Heart right ventricle (tissue), 16 donors: Measurements from ENCODE around the gene MLC1. TPM values are rescaled to one million over a fixed set of nuclear protein-coding genes. Genes with fewer than 3 reads are reported as not detected.

ENCODE experiments used
- ATAC-seq, 8 donors: fragments of 200-7000 bp; cut with Tn5 transposase; one replicate each; pipeline ENCODE4 v1.9.1; 2020; ENCODE audit warnings: mild to moderate bottlenecking in 8 of 8, moderate library complexity in 8 of 8, moderate number of reproducible peaks in 1 of 8
- DNase-seq, 2 donors: peaks; one replicate each; pipeline ENCODE4 v3.0.0-alpha.2; 2020
- H3K27ac ChIP-seq, 10 donors: fragments of 200-600 bp; sonication (generic) in 2 of 10; one replicate each; pipeline versions ENCODE4 v1.5.0 to v1.8.0; 2020 to 2022; ENCODE audit warnings: mild to moderate bottlenecking in 3 of 10
- H3K27me3 ChIP-seq, 7 donors: fragments of 200-600 bp; one replicate each; pipeline ENCODE4 v1.8.0; 2021 to 2022; ENCODE audit warnings: mild to moderate bottlenecking in 2 of 7
- H3K36me3 ChIP-seq, 9 donors: fragments of 200-600 bp; sonication (generic) in 1 of 9; one replicate each; pipeline versions ENCODE4 v1.5.0 to v1.8.0; 2020 to 2022; ENCODE audit warnings: mild to moderate bottlenecking in 2 of 9
- H3K4me1 ChIP-seq, 9 donors: fragments of 200-600 bp; sonication (generic) in 1 of 9; one replicate each; pipeline versions ENCODE4 v1.5.0 to v1.8.0; 2020 to 2022; ENCODE audit warnings: mild to moderate bottlenecking in 4 of 9
- H3K4me3 ChIP-seq, 10 donors: fragments of 200-600 bp; sonication (generic) in 2 of 10; one replicate each; pipeline versions ENCODE4 v1.5.0 to v1.8.0; 2020 to 2022; ENCODE audit warnings: mild to moderate bottlenecking in 7 of 10, moderate library complexity in 2 of 10
- H3K9me3 ChIP-seq, 11 donors: fragments of 200-600 bp in 10 of 11; sonication (generic) in 2 of 11; one replicate each; pipeline versions ENCODE4 v1.5.0 to v1.8.0; 2013 to 2022; ENCODE audit warnings: mild to moderate bottlenecking in 2 of 11, control low read depth in 1 of 11, moderate library complexity in 1 of 11
- WGBS, 2 donors: extraction: QIAGEN DNeasy Blood & Tissue Kit; methylation state at CpG; one replicate each; pipeline ENCODE4 v1.1.7; 2013; ENCODE audit warnings: inconsistent platforms in 1 of 2; 5-methylcytosine and 5-hydroxymethylcytosine counted together
- intact Hi-C, 10 donors: fragments of 100-400 bp; cut with DNase I; formaldehyde crosslinking; loops; one replicate each; pipeline versions ENCODE4 v1.11.1 to v1.14.2; 2022
- polyA plus RNA-seq, 2 donors: library from polyadenylated mRNA; stranded (reverse); fragments of 200-250 nt; gene quantifications; one replicate each; pipeline ENCODE4 v1.2.3, GENCODE V29; 2013
- total RNA-seq, 10 donors: library from RNA; stranded (reverse); fragmentation: NEBNext Ultra II Directional in 3 of 10; extraction: Animal tissue kit (Norgen Biotek cat#: 25700) in 3 of 10; gene quantifications; one replicate each; pipeline versions ENCODE4 v1.2.1 to v1.2.4, GENCODE V29; 2021 to 2023
- TF ChIP-seq, protein P1 (sequence below), 9 donors: fragments of 200-600 bp; sonication (generic) in 2 of 9; IDR thresholded peaks; one replicate each; pipeline versions ENCODE4 v1.5.0 to v1.8.0; 2021 to 2022; ENCODE audit warnings: antibody characterized with exemption in 9 of 9, mild to moderate bottlenecking in 5 of 9, moderate library complexity in 1 of 9
- donor health status: Arrhythmogenic right ventricular cardiomyopathy.
- donor health status: ischemic (EF 13 %, LVEDD 7.1; RV severe dilation, severe dysfunction).
- donor health status: healthy with polysubstance abuse.
- donor health status: DM: no; HTN: yes; CAD: no.
- donor health status: DM: no; HTN: no; CAD: no.
- donor health status: ischemic (EF 25% LVEDD 6.9; RV normal size, moderate dysfunction).
- donor health status: ischemic (EF 25% LVEDD 5.7; RV mildly dilated, moderate dysfunction).
- donor health status: healthy.
- donor health status: DM: yes; HTN: yes; CAD: no.
- donor health status: Ischemic cardiomyopathy.
- donor health status: ischemic (EF 35%, LVEDD 5.7; RV mildly dilated, moderate dysfunction).
- donor health status: nonischemic (EF 11% LVEDD 7.7; RV severe dilation, severe dysfunction).
- donor health status: DM: yes; HTN: yes; CAD: no.
- donor health status: PGD.
- donor health status: ischemic (EF 29% LVEDD 5.4; RV normal size, mild dysfunction).
- donor health status: nonischemic (EF 23%, LVEDD 6.1; RV moderate dilation, normal function).

MLC1 gene
- total and polyA plus RNA-seq, 12 donors, result 0.03 to 1.6 (median 0.22) TPM; not detected in 4

DNA sequence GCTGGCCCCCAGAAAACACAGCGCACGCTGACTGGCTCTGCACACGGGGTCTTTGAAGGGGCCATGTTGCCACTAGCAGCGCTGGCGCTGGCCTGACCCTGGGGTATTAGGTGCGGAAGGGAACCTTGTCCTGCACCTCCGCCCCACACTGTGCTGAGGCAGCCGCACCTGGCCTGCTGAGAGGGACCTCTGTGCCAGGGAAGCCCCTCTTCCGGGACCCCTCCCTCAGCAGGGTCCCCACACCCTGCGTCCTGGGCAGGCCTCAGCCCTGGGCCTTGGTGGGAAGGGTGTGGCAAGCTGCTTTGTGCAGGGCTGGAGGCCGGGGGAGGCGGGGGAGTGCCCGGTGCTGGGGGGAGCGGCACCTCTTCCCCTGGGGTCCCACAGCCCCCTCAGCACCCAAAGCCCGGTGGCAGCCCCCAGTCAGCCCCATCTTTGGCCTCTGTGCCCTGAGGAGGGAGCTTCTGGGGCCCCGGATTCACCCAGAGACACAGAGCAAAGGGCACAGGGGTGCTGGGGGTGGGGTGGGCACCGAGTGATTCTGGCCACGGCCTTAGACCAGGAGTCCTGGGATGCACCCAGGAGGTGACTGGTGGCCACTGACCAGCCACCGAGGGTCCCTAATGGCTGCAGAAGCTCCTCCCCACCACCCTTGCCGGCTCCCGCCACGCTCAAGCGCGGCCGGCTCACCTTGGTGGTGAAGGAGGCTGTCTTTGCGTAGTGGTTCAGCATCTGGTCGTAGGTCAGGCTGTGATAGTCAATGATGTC, 38.6 kb downstream of the MLC1 start:
- no peaks in the 10 kb centered on the region for H3K4me1 ChIP-seq
- intact Hi-C loops, result no loop called here
- TF ChIP-seq, protein P1, sequence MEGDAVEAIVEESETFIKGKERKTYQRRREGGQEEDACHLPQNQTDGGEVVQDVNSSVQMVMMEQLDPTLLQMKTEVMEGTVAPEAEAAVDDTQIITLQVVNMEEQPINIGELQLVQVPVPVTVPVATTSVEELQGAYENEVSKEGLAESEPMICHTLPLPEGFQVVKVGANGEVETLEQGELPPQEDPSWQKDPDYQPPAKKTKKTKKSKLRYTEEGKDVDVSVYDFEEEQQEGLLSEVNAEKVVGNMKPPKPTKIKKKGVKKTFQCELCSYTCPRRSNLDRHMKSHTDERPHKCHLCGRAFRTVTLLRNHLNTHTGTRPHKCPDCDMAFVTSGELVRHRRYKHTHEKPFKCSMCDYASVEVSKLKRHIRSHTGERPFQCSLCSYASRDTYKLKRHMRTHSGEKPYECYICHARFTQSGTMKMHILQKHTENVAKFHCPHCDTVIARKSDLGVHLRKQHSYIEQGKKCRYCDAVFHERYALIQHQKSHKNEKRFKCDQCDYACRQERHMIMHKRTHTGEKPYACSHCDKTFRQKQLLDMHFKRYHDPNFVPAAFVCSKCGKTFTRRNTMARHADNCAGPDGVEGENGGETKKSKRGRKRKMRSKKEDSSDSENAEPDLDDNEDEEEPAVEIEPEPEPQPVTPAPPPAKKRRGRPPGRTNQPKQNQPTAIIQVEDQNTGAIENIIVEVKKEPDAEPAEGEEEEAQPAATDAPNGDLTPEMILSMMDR (IDR thresholded peaks at IDR 0.05), result no peak
- H3K9me3 ChIP-seq, result peaks cover 0 to 4% (median 0%) of the 10 kb centered on the region in 11 donors
- no peak overlapping the region for H3K27ac ChIP-seq
- DNase-seq (no peak), ATAC-seq (peak in 2 of 8 donors; percentile 18 to 45)
- H3K4me3 ChIP-seq, result no peak overlapping the region
- H3K27me3 ChIP-seq, result peaks cover 0 to 36% (median 6%) of the 10 kb centered on the region in 7 donors
- WGBS, 2 donors, result 83 to 85% methylated on average over 27 of the region's 27 CpGs
- H3K36me3 ChIP-seq, result no peaks in the 10 kb centered on the region

DNA sequence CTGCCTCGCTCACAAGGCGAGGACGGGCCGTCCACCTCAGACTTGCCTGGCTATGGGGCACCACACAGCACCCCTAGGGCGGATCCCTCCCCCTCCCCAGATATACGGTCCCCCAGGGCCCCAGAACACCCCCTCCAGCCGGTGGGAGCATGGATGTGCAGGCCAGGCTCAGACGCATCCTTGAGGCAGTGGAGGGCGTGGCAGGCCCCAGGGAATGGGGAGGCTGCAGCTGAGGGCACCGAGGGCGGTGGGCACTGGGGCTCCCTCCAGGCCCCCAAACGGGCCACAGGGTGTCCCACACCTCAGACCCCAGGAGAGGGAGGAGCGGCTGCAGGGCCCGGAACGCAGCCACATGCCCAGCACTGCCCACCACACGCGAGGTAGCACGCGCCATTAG, 39.2 kb downstream of the MLC1 start:
- ATAC-seq (peak in 1 of 8 donors; percentile 43), DNase-seq (no peak)
- WGBS, 2 donors, result 72 to 77% methylated on average over 19 of the region's 19 CpGs
- Histone ChIP-seq H3K36me3 (no peaks in the 10 kb centered on the region), H3K4me3 (no peak overlapping the region), H3K27me3 (peaks cover 0 to 36% (median 6%) of the 10 kb centered on the region in 7 donors), H3K27ac (no peak overlapping the region), H3K4me1 (no peaks in the 10 kb centered on the region), H3K9me3 (no peaks in the 10 kb centered on the region)
- TF ChIP-seq, protein P1 (IDR thresholded peaks at IDR 0.05), result no peak
- intact Hi-C loops, result no loop called here

DNA sequence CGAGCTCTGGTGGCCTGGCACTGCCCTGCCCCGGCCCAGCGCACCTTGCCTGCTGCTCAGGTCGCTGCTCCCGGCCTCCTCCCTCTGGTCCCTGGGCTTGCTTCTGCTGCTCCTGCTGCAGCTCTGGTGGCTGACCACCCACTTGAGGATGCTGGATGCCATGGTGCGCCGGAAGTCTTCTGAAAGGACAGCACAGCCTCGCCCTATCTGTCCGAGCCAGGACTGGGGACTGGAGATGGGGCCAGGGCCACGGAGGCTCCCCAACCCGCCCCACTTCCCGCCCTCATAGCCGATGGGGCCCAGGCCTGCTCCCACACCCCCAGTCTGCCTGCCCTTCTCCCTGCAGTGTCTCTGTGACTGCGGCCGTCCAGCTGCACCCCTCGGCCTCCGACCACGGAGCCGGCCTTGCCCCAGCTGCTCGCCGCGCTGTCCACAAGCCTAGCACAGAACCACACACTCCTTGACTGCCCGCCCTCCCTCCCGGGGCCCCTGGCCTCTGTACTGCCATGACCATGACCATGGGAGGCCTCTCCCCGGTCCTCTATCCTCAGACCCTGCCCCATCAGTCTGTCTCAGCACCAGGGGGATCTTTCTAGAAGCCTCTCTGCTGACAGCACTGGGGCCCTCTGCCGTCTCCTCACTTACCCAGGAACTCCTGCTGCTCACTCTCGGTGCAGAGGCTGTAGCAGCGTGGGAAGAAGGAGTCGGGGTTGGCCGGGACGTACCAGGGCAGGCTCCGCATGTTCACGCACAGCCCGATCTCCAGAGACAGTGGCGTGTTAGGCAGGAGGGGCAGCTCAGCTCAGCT, 39.8 kb downstream of the MLC1 start:
- intact Hi-C loops, result no loop called here
- H3K4me1 ChIP-seq, result no peaks in the 10 kb centered on the region
- H3K27me3 ChIP-seq, result peaks cover 0 to 36% (median 6%) of the 10 kb centered on the region in 7 donors
- ATAC-seq, result peak in 1 of 8 donors; percentile 14
- TF ChIP-seq, protein P1 (IDR thresholded peaks at IDR 0.05), result no peak
- no peaks in the 10 kb centered on the region for H3K9me3 ChIP-seq
- no peak overlapping the region for H3K4me3 ChIP-seq
- H3K27ac ChIP-seq, result no peak overlapping the region
- DNase-seq, result no peak
- H3K36me3 ChIP-seq, result no peaks in the 10 kb centered on the region
- 73 to 74% methylated on average over 34 to 35 of the region's 35 CpGs for WGBS, 2 donors

DNA sequence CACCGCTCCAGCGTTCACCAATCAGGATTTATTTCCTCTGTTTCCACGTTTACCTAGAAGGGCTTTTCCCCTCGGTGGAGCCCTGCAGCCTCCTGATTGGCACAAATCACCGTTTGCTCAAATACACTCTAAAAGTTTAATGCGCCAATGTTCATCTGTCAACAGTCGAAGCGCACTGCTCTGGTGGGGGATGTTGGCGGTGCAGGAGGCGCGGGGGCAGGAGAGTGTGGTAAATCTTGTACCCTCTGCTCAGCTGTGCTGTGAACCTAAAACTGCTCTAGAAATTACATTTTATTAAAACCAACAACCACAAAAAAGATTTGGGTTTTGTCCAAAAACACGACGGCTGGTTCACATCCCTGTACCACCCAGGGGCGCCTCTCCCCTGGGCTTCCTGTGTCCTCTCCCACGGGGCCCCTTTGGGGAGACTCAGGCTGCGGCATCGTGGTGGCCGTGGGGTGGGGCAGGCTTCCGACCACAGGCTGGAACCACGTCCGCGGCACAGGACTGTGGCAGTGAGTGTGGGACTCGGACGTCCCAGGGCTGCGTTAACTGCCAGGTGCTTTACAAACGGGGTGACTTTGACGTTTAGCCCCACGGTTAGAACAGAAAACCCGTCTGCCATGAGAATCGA, 40.6 kb downstream of the MLC1 start:
- TF ChIP-seq, protein P1 (IDR thresholded peaks at IDR 0.05), result no peak
- DNase-seq, result no peak
- H3K4me1 ChIP-seq, result no peaks in the 10 kb centered on the region
- no peaks in the 10 kb centered on the region for H3K36me3 ChIP-seq
- H3K27ac ChIP-seq, result no peak overlapping the region
- no peak overlapping the region for H3K4me3 ChIP-seq
- H3K27me3 ChIP-seq, result peaks cover 0 to 30% (median 6%) of the 10 kb centered on the region in 7 donors
- no peaks in the 10 kb centered on the region for H3K9me3 ChIP-seq
- intact Hi-C loops, result no loop called here
- WGBS, 2 donors, result 78 to 80% methylated on average over 30 of the region's 30 CpGs
- ATAC-seq, result no peak
